ENCODE results near the gene IQGAP1.

IQGAP1 gene

GRCh38 chr15:90405055-90405607 is 17.1 kb downstream of the IQGAP1 start:
- TF ChIP-seq CTCF (IDR thresholded peaks at IDR 0.05) = no peak

GRCh38 chr15:90407336-90407735 is 19.3 kb downstream of the IQGAP1 start:
- TF ChIP-seq CTCF (IDR thresholded peaks at IDR 0.05) = no peak

- no peak for TF ChIP-seq CTCF (IDR thresholded peaks at IDR 0.05)
Observed at GRCh38 chr15:90407871-90408317, 19.9 kb downstream of the IQGAP1 start.

- no peak for TF ChIP-seq CTCF (IDR thresholded peaks at IDR 0.05)
Observed at GRCh38 chr15:90408657-90409056, 20.6 kb downstream of the IQGAP1 start.

- TF ChIP-seq CTCF (IDR thresholded peaks at IDR 0.05) = no peak
Observed at GRCh38 chr15:90411176-90411575, 23.1 kb downstream of the IQGAP1 start.

GRCh38 chr15:90412356-90413194 is 24.5 kb downstream of the IQGAP1 start:
- no peak for TF ChIP-seq CTCF (IDR thresholded peaks at IDR 0.05)

- TF ChIP-seq CTCF (IDR thresholded peaks at IDR 0.05) = no peak
Observed at GRCh38 chr15:90413411-90414379, 25.7 kb downstream of the IQGAP1 start.
